Thoracic aorta (tissue), 2 donors: ENCODE measurements around the gene TMEM167A. TPM values are rescaled to one million over a fixed set of nuclear protein-coding genes. Genes with fewer than 3 reads are reported as not detected.

ENCODE experiments used
- ATAC-seq: fragments of 150-250 bp; one replicate; pipeline ENCODE4 v1.8.0; 2017; ENCODE audit warnings: low read depth; ENCODE audit not compliant: insufficient number of reproducible peaks, low FRiP score
- DNase-seq: peaks from one replicate; pipeline ENCODE4 v3.0.0-alpha.2; 2020; ENCODE audit warnings: low spot score
- H3K27ac ChIP-seq, 2 donors: fragments of 200-600 bp; sonication (generic); 1 replicate in 1 of 2; 2 replicates in 1 of 2; pipeline ENCODE4 v1.5.1; 2016; ENCODE audit warnings: mild to moderate bottlenecking in 2 of 2, moderate library complexity in 2 of 2
- H3K27me3 ChIP-seq: fragments of 200-600 bp; sonication (generic); replicated peaks from 2 replicates; pipeline ENCODE4 v1.6.0; 2016; ENCODE audit warnings: mild to moderate bottlenecking; ENCODE audit not compliant: insufficient read depth
- H3K36me3 ChIP-seq: fragments of 200-600 bp; sonication (generic); one replicate; pipeline ENCODE4 v1.5.1; 2016
- H3K4me1 ChIP-seq, 2 donors: fragments of 200-600 bp; sonication (generic); 1 replicate in 1 of 2; 2 replicates in 1 of 2; pipeline versions ENCODE4 v1.5.1 to v1.6.0; 2016; ENCODE audit warnings: low read depth in 2 of 2, mild to moderate bottlenecking in 1 of 2; ENCODE audit not compliant: control insufficient read depth in 1 of 2
- H3K4me3 ChIP-seq: fragments of 200-600 bp; sonication (generic); 2 replicates; pipeline ENCODE4 v1.5.1; 2016; ENCODE audit warnings: mild to moderate bottlenecking
- H3K9me3 ChIP-seq: fragments of 200-600 bp; sonication (generic); 2 replicates; pipeline ENCODE4 v1.5.1; 2016
- CTCF ChIP-seq: fragments of 200-600 bp; sonication (generic); IDR thresholded peaks from one replicate; pipeline ENCODE4 v1.5.1; 2019; ENCODE audit warnings: antibody characterized with exemption
- total RNA-seq, 2 donors: library from RNA; depleted of rRNA; stranded (reverse); fragments of >200 nt; gene quantifications; one replicate each; pipeline versions ENCODE4 v1.1.0 to v1.2.3, GENCODE V29; 2016

The TMEM167A gene
- total RNA-seq, 2 donors from 2014 or later: 55.6 to 58.6 TPM

GRCh38 chr5:83059341-83059740, 17.9 kb downstream of the TMEM167A start:
- Histone ChIP-seq H3K4me1 (peaks cover 5 to 17% of the 10 kb centered on the region in 2 donors), H3K27me3 (no peaks in the 10 kb centered on the region), H3K9me3 (no peaks in the 10 kb centered on the region), H3K4me3 (no peak overlapping the region), H3K36me3 (no peaks in the 10 kb centered on the region), H3K27ac (no peak overlapping the region)
- DNase-seq (no peak), ATAC-seq (no peak)
- TF ChIP-seq CTCF: no peak

- TF ChIP-seq CTCF: no peak
- no peak for ATAC-seq
- Histone ChIP-seq H3K36me3 (no peaks in the 10 kb centered on the region), H3K4me1 (peaks cover 5 to 17% of the 10 kb centered on the region in 2 donors), H3K27ac (no peak overlapping the region), H3K9me3 (no peaks in the 10 kb centered on the region), H3K27me3 (no peaks in the 10 kb centered on the region), H3K4me3 (no peak overlapping the region)
- DNase-seq: no peak
These were observed 18.5 kb downstream of the TMEM167A start for GRCh38 chr5:83058726-83059125.

GRCh38 chr5:83055166-83055565, 22.0 kb downstream of the TMEM167A start:
- no peak for TF ChIP-seq CTCF
- no peak overlapping the region for H3K27ac ChIP-seq
- no peak overlapping the region for H3K4me3 ChIP-seq
- no peak for ATAC-seq
- H3K27me3 ChIP-seq: no peaks in the 10 kb centered on the region
- no peaks in the 10 kb centered on the region for H3K36me3 ChIP-seq
- peaks cover 5 to 17% of the 10 kb centered on the region in 2 donors for H3K4me1 ChIP-seq
- no peaks in the 10 kb centered on the region for H3K9me3 ChIP-seq
- no peak for DNase-seq

GRCh38 chr5:83050723-83051340, 26.4 kb downstream of the TMEM167A start:
- Histone ChIP-seq H3K27me3 (no peaks in the 10 kb centered on the region), H3K36me3 (no peaks in the 10 kb centered on the region), H3K4me3 (no peak overlapping the region), H3K27ac (no peak overlapping the region), H3K4me1 (no peaks in the 10 kb centered on the region), H3K9me3 (no peaks in the 10 kb centered on the region)
- ATAC-seq (no peak), DNase-seq (no peak)
- no peak for TF ChIP-seq CTCF

- no peaks in the 10 kb centered on the region for H3K36me3 ChIP-seq
- H3K4me3 ChIP-seq: no peak overlapping the region
- no peak for TF ChIP-seq CTCF
- H3K4me1 ChIP-seq: no peaks in the 10 kb centered on the region
- no peak for DNase-seq
- H3K27me3 ChIP-seq: no peaks in the 10 kb centered on the region
- no peaks in the 10 kb centered on the region for H3K9me3 ChIP-seq
- H3K27ac ChIP-seq: no peak overlapping the region
- no peak for ATAC-seq
These were observed 27.8 kb downstream of the TMEM167A start for GRCh38 chr5:83049370-83049885.
